Pancreas (tissue), 10 donors: ENCODE results near the gene RYR1. TPM values are rescaled to one million over a fixed set of nuclear protein-coding genes. Genes with fewer than 3 reads are reported as not detected.

Experiments used
- ATAC-seq, 4 donors: fragments of 200-7000 bp; cut with Tn5 transposase; one replicate each; pipeline versions ENCODE4 v1.8.0 to v1.9.1; 2020; ENCODE audit warnings: mild to moderate bottlenecking in 4 of 4, moderate library complexity in 4 of 4
- DNase-seq, 6 donors: peaks; one replicate each; pipeline ENCODE4 v3.0.0-alpha.2; 2020
- FAIRE-seq: peaks from 2 replicates; lab custom pipeline; 2012; peaks lifted over from hg19 to GRCh38; lab: Jason Lieb, UNC
- H3K27ac ChIP-seq, 4 donors: fragments of 200-600 bp; sonication (generic); 1 replicate in 3 of 4; 2 replicates in 1 of 4; pipeline versions ENCODE4 v1.5.0 to v1.8.0; 2020
- H3K27me3 ChIP-seq, 4 donors: fragments of 200-600 bp; one replicate each; pipeline ENCODE4 v1.8.0; 2021
- H3K36me3 ChIP-seq, 3 donors: fragments of 200-600 bp; sonication (generic) in 1 of 3; one replicate each; pipeline versions ENCODE4 v1.5.0 to v1.8.0; 2020 to 2021
- H3K4me1 ChIP-seq, 3 donors: fragments of 200-600 bp; one replicate each; pipeline ENCODE4 v1.8.0; 2021
- H3K4me3 ChIP-seq, 4 donors: fragments of 200-600 bp; sonication (generic) in 2 of 4; one replicate each; pipeline versions ENCODE4 v1.5.0 to v1.8.0; 2020 to 2021
- H3K9me3 ChIP-seq, 4 donors: fragments of 200-600 bp; one replicate each; pipeline ENCODE4 v1.8.0; 2021
- WGBS, 2 donors: extraction: QIAGEN DNeasy Blood & Tissue Kit; methylation state at CpG; one replicate each; pipeline ENCODE4 v1.1.7; 2013; 5-methylcytosine and 5-hydroxymethylcytosine counted together
- intact Hi-C, 3 donors: fragments of 100-400 bp; cut with DNase I; formaldehyde crosslinking; loops; one replicate each; pipeline versions ENCODE4 v1.11.1 to v1.14.2; 2022
- polyA plus RNA-seq, 2 donors: library from polyadenylated mRNA; stranded (reverse); fragments of 200-250 nt; gene quantifications; one replicate each; pipeline ENCODE4 v1.2.3, GENCODE V29; 2013
- total RNA-seq, 6 donors: library from RNA; stranded (reverse); fragmentation: NEBNext Ultra II Directional in 4 of 6; extraction: Animal tissue kit (Norgen Biotek cat#: 25700) in 4 of 6; gene quantifications; one replicate each; pipeline versions ENCODE4 v1.2.1 to v1.2.4, GENCODE V29; 2021 to 2023
- TF ChIP-seq, protein P1 (sequence below), 4 donors: fragments of 200-600 bp; sonication (generic) in 3 of 4; IDR thresholded peaks; one replicate each; pipeline versions ENCODE4 v1.5.0 to v1.8.0; 2021; ENCODE audit warnings: antibody characterized with exemption in 4 of 4
- donor health status: healthy with polysubstance abuse.
- donor health status: DM: no; HTN: no; CAD: no; lungs with moderate emphysema.
- donor health status: DM: no; HTN: no; CAD: no.
- donor health status: control.
- donor health status: control.
- donor health status: Bipolar disorder and iron deficiency.
- donor health status: DM: yes; HTN: yes; CAD: no.
- donor health status: DM: no; HTN: no; CAD: no.
- donor health status: DM: no; HTN: no; CAD: no.
- donor health status: DM: yes; HTN: yes; CAD: no.

Gene RYR1
- total and polyA plus RNA-seq, 8 donors, result 0.19 to 1.4 (median 0.57) TPM

DNA sequence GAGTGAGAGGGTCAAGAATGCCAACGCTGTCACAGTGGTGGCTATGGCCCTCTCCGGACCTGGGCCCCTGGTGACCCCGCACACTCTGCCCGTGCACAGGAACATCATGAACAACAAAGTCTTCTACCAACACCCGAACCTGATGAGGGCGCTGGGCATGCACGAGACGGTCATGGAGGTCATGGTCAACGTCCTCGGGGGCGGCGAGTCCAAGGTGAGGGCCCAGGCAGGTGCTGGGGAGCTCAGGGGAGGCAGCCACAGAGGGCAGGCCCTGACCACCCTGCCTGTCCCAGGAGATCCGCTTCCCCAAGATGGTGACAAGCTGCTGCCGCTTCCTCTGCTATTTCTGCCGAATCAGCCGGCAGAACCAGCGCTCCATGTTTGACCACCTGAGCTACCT, 62.6 kb downstream of the RYR1 start:
- no peak for DNase-seq
- H3K4me1 ChIP-seq, result no peaks in the 10 kb centered on the region
- no peaks in the 10 kb centered on the region for H3K36me3 ChIP-seq
- no peak for ATAC-seq
- intact Hi-C loops, result no loop called here
- H3K4me3 ChIP-seq, result no peak overlapping the region
- H3K27ac ChIP-seq, result no peak overlapping the region
- FAIRE-seq, result no peak
- no peaks in the 10 kb centered on the region for H3K9me3 ChIP-seq
- 75 to 83% methylated on average over 14 to 17 of the region's 17 CpGs for WGBS, 2 donors
- no peaks in the 10 kb centered on the region for H3K27me3 ChIP-seq
- TF ChIP-seq, protein P1, sequence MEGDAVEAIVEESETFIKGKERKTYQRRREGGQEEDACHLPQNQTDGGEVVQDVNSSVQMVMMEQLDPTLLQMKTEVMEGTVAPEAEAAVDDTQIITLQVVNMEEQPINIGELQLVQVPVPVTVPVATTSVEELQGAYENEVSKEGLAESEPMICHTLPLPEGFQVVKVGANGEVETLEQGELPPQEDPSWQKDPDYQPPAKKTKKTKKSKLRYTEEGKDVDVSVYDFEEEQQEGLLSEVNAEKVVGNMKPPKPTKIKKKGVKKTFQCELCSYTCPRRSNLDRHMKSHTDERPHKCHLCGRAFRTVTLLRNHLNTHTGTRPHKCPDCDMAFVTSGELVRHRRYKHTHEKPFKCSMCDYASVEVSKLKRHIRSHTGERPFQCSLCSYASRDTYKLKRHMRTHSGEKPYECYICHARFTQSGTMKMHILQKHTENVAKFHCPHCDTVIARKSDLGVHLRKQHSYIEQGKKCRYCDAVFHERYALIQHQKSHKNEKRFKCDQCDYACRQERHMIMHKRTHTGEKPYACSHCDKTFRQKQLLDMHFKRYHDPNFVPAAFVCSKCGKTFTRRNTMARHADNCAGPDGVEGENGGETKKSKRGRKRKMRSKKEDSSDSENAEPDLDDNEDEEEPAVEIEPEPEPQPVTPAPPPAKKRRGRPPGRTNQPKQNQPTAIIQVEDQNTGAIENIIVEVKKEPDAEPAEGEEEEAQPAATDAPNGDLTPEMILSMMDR (IDR thresholded peaks at IDR 0.05), result no peak

DNA sequence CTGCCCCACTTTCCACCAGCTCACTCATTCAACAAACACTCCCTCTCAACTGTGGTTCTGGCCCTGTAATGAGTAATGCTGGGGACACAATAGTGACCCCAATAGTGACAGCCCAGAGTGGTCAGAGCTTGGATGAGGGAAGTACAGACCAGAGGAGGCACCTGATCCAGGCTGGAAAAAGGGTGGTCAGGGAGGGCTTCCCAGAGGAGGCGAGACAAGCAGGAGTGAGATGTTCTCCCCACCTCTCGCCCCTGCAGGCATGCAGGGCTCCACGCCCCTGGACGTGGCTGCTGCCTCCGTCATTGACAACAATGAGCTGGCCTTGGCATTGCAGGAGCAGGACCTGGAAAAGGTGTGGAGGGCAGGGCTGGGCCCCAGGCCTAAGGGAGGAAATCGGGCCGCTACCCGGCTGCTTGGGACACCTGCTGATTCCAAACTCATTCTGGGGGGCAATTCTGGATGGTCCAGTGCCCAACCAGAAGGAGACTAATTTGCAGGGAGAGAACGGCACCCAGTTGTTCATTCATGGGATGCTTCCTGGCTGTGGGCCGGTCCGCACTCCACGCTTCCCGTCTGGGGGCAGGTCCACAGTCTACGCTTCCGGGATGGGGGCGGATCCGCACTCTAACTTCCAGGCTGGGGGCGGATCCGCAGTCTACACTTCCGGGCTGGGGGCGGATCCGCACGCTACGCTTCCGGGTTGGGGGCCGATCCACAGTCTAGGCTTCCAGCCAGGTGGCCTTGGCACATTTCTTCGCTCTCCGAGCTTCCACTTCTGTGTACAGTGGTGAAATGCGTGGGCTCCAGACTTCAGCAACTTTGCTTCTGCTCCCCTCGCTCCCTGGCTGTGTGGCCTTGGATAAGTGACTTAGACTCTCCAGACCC, 63.4 kb downstream of the RYR1 start:
- H3K27ac ChIP-seq, result no peak overlapping the region
- no peaks in the 10 kb centered on the region for H3K27me3 ChIP-seq
- H3K9me3 ChIP-seq, result no peaks in the 10 kb centered on the region
- FAIRE-seq (no peak), ATAC-seq (peak in 1 of 4 donors; percentile 24), DNase-seq (no peak)
- WGBS, 2 donors, result 73 to 75% methylated on average over 30 of the region's 30 CpGs
- no peaks in the 10 kb centered on the region for H3K36me3 ChIP-seq
- TF ChIP-seq, protein P1 (IDR thresholded peaks at IDR 0.05), result no peak
- no peaks in the 10 kb centered on the region for H3K4me1 ChIP-seq
- intact Hi-C loops, result no loop called here
- no peak overlapping the region for H3K4me3 ChIP-seq

DNA sequence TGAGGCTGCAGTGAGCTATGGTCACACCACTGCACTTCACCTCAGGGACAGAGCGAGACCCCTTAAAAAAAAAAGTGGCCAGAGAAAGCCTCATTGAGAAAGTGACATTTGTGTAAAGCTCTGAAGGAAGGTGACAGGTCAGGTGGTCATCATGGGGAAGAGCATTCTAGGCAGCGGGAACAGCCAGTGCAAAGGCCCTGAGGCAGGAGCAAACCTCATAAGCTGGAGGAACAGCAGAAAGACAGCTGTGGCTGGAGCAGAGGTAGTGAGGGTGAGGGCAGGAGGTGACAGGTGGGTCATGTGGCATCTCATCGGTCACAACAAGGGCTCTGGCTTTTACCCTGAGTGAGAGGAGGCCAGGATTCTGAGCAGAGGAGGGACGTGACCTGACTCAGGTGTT, 64.4 kb downstream of the RYR1 start:
- Histone ChIP-seq H3K4me1 (no peaks in the 10 kb centered on the region), H3K9me3 (no peaks in the 10 kb centered on the region), H3K36me3 (no peaks in the 10 kb centered on the region), H3K27ac (no peak overlapping the region), H3K27me3 (no peaks in the 10 kb centered on the region), H3K4me3 (no peak overlapping the region)
- no peak for FAIRE-seq
- 86 to 91% methylated on average over 4 of the region's 4 CpGs for WGBS, 2 donors
- intact Hi-C loops, result no loop called here
- DNase-seq, result no peak
- TF ChIP-seq, protein P1 (IDR thresholded peaks at IDR 0.05), result no peak
- ATAC-seq, result no peak

DNA sequence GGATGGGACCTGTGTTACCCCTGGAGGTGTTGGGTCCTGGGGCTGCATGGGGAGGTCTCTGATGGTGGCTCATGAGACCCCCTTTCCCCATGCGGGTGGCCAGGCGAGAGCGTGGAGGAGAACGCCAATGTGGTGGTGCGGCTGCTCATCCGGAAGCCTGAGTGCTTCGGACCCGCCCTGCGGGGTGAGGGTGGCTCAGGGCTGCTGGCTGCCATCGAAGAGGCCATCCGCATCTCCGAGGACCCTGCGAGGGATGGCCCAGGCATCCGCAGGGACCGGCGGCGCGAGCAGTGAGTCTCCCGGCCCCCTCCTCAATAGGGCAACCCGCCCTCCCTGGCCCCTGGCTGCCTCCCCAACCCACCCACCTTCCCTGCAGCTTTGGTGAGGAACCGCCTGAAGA, 66.0 kb downstream of the RYR1 start:
- ATAC-seq (no peak), DNase-seq (no peak), FAIRE-seq (no peak)
- intact Hi-C loops, result no loop called here
- Histone ChIP-seq H3K36me3 (no peaks in the 10 kb centered on the region), H3K9me3 (no peaks in the 10 kb centered on the region), H3K27ac (no peak overlapping the region), H3K4me3 (no peak overlapping the region), H3K4me1 (no peaks in the 10 kb centered on the region), H3K27me3 (no peaks in the 10 kb centered on the region)
- WGBS, 2 donors, result 88 to 97% methylated on average over 10 to 21 of the region's 21 CpGs
- TF ChIP-seq, protein P1 (IDR thresholded peaks at IDR 0.05), result no peak

DNA sequence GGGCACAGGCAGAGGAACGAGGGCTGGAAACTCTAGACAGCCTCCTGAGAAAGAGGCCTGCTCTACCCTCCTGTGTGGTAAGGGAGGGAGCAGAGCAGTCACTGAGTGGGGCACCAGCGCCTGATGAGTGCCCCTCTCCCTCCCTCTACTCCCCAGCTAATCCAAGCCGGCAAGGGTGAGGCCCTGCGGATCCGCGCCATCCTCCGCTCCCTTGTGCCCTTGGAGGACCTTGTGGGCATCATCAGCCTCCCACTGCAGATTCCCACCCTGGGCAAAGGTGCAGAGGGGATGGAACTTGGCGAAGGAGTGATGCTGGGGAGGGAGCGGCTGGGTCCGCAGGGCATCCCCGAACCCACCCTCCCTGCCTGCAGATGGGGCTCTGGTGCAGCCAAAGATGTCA, 67.0 kb downstream of the RYR1 start:
- FAIRE-seq (no peak), DNase-seq (no peak), ATAC-seq (no peak)
- H3K9me3 ChIP-seq, result no peaks in the 10 kb centered on the region
- intact Hi-C loops, result no loop called here
- WGBS, 2 donors, result 65 to 77% methylated on average over 11 of the region's 11 CpGs
- H3K4me3 ChIP-seq, result no peak overlapping the region
- TF ChIP-seq, protein P1 (IDR thresholded peaks at IDR 0.05), result no peak
- no peak overlapping the region for H3K27ac ChIP-seq
- H3K36me3 ChIP-seq, result no peaks in the 10 kb centered on the region
- no peaks in the 10 kb centered on the region for H3K27me3 ChIP-seq
- H3K4me1 ChIP-seq, result no peaks in the 10 kb centered on the region
